A673 (cell line): Measurements from ENCODE around the gene NR1I3.

ENCODE experiments used
- EZH2 ChIP-seq: fragments of 200-600 bp; sonication (generic); IDR thresholded peaks from 2 replicates; pipeline ENCODE4 v1.6.1; 2017; ENCODE audit warnings: borderline replicate concordance, low read depth, mild to moderate bottlenecking, mixed read lengths, antibody characterized with exemption, low read length; ENCODE audit not compliant: poor library complexity, severe bottlenecking
- TF ChIP-seq, protein P1 (sequence below): fragments of 300-800, 200-600 bp; sonication (generic); conservative IDR thresholded peaks from 2 replicates; pipeline ENCODE4 v1.5.1; 2017; ENCODE audit warnings: low read depth, mild to moderate bottlenecking, antibody characterized with exemption, low read length, moderate library complexity, mixed read lengths

DNA sequence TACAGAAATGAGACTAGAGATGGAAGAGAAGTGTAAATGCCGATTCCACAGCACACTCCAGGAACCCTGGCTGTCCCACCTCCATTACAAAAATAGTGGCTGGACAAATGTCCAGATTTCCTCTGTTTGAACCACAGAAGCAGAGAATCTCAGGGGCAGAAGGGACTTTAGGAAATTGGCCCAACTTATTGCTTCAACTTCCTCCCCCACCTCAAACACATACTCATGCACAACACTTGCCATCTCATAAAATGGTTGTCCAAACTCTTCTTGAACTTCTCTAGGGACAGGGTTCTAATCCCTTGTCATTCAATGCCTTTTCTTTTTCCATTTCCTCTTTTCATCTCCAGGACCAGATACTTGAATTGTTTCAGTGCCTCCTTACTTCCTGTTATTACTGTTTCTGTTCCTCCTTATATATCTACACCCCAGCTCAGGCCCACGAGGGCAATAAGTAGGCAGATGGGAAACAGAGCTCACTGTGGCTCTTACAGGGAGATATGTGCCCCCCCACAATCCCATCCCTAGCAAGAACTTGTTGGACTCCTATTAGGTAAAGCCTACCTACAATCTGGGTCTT lies 52.2 kb downstream of the NR1I3 start:
- TF ChIP-seq, protein P1, sequence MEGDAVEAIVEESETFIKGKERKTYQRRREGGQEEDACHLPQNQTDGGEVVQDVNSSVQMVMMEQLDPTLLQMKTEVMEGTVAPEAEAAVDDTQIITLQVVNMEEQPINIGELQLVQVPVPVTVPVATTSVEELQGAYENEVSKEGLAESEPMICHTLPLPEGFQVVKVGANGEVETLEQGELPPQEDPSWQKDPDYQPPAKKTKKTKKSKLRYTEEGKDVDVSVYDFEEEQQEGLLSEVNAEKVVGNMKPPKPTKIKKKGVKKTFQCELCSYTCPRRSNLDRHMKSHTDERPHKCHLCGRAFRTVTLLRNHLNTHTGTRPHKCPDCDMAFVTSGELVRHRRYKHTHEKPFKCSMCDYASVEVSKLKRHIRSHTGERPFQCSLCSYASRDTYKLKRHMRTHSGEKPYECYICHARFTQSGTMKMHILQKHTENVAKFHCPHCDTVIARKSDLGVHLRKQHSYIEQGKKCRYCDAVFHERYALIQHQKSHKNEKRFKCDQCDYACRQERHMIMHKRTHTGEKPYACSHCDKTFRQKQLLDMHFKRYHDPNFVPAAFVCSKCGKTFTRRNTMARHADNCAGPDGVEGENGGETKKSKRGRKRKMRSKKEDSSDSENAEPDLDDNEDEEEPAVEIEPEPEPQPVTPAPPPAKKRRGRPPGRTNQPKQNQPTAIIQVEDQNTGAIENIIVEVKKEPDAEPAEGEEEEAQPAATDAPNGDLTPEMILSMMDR, result no peak
- no peak for TF ChIP-seq EZH2
